Neuronal stem cell (in vitro differentiated cells): ENCODE data around the gene ATP6V0A1.
A peak's percentile ranks its signal among the peaks of the same experiment; 100 is the strongest.

ENCODE experiments used
- DNase-seq: peaks from one replicate; pipeline ENCODE4 v3.0.0-alpha.2; 2013; ENCODE audit warnings: low spot score
- H2AFZ ChIP-seq: one replicate; pipeline ENCODE4 v1.6.1; 2013; ENCODE audit warnings: mild to moderate bottlenecking, low read length, inconsistent platforms
- H2AK5ac ChIP-seq: 2 replicates; pipeline ENCODE4 v1.6.1; 2013; ENCODE audit warnings: low read depth, mild to moderate bottlenecking, inconsistent platforms, low read length, moderate library complexity, mixed read lengths
- H2BK120ac ChIP-seq: 2 replicates; pipeline ENCODE4 v1.6.1; 2013; ENCODE audit warnings: low read depth, mild to moderate bottlenecking, inconsistent platforms, low read length, moderate library complexity, mixed read lengths
- H2BK12ac ChIP-seq: one replicate; pipeline ENCODE4 v1.6.1; 2013; ENCODE audit warnings: low read length, inconsistent platforms
- H2BK15ac ChIP-seq: 2 replicates; pipeline ENCODE4 v1.6.1; 2013; ENCODE audit warnings: mild to moderate bottlenecking, low read length, inconsistent platforms, mixed read lengths
- H2BK5ac ChIP-seq: one replicate; pipeline ENCODE4 v1.6.1; 2013; ENCODE audit warnings: inconsistent platforms, mild to moderate bottlenecking, low read length, moderate library complexity
- H3K14ac ChIP-seq: one replicate; pipeline ENCODE4 v1.6.1; 2013; ENCODE audit warnings: low read length, inconsistent platforms
- H3K18ac ChIP-seq: 2 replicates; pipeline ENCODE4 v1.6.1; 2013; ENCODE audit warnings: low read length, inconsistent platforms
- H3K23ac ChIP-seq: 2 replicates; pipeline ENCODE4 v1.6.1; 2013; ENCODE audit warnings: low read depth, mild to moderate bottlenecking, mixed read lengths, low read length, inconsistent platforms; ENCODE audit not compliant: poor library complexity
- H3K27ac ChIP-seq: replicated peaks from 3 replicates; pipeline ENCODE4 v1.5.1; 2013; ENCODE audit warnings: low read length, inconsistent platforms
- H3K27me3 ChIP-seq, 3 experiments: 2 replicates each; pipeline ENCODE4 v1.6.1; 2013; ENCODE audit warnings: low read length in 3 of 3, mild to moderate bottlenecking in 2 of 3, inconsistent platforms in 1 of 3, low read depth in 1 of 3, mixed read lengths in 1 of 3, moderate library complexity in 1 of 3; ENCODE audit not compliant: control insufficient read depth in 3 of 3, insufficient read depth in 3 of 3
- H3K36me3 ChIP-seq, 2 donors: replicated peaks in 1 of 2; 2 replicates each; pipeline ENCODE4 v1.6.1; 2013; ENCODE audit warnings: low read length in 2 of 2; ENCODE audit not compliant: control insufficient read depth in 2 of 2, insufficient read depth in 2 of 2
- H3K4ac ChIP-seq: 2 replicates; pipeline ENCODE4 v1.6.1; 2013; ENCODE audit warnings: inconsistent platforms, mild to moderate bottlenecking, low read length, moderate library complexity
- H3K4me1 ChIP-seq, 2 donors: 1 replicate in 1 of 2; 2 replicates in 1 of 2; pipeline ENCODE4 v1.6.1; 2013; ENCODE audit warnings: low read length in 2 of 2, low read depth in 1 of 2; ENCODE audit not compliant: control insufficient read depth in 2 of 2, insufficient read depth in 1 of 2
- H3K4me2 ChIP-seq: one replicate; pipeline ENCODE4 v1.6.1; 2013; ENCODE audit warnings: mild to moderate bottlenecking, low read length, inconsistent platforms; ENCODE audit not compliant: insufficient read depth, poor library complexity, severe bottlenecking
- H3K4me3 ChIP-seq, 2 donors: 2 replicates each; pipeline ENCODE4 v1.5.1; 2013; ENCODE audit warnings: low read length in 2 of 2, mild to moderate bottlenecking in 2 of 2, inconsistent platforms in 1 of 2, moderate library complexity in 1 of 2
- H3K79me1 ChIP-seq: one replicate; pipeline ENCODE4 v1.6.1; 2013; ENCODE audit warnings: low read depth, mild to moderate bottlenecking, inconsistent platforms, low read length, moderate library complexity
- H3K9ac ChIP-seq: one replicate; pipeline ENCODE4 v1.6.1; 2013; ENCODE audit warnings: mild to moderate bottlenecking, low read depth, low read length, inconsistent platforms; ENCODE audit not compliant: poor library complexity
- H3K9me3 ChIP-seq, 2 donors: replicated peaks in 1 of 2; 2 replicates each; pipeline versions ENCODE3 to v1.6.1; 2013; ENCODE audit warnings: low read length in 2 of 2, mild to moderate bottlenecking in 2 of 2, inconsistent platforms in 1 of 2, low read depth in 1 of 2, mixed read lengths in 1 of 2, moderate library complexity in 1 of 2; ENCODE audit not compliant: control insufficient read depth in 2 of 2, insufficient read depth in 1 of 2
- H4K8ac ChIP-seq: one replicate; pipeline ENCODE4 v1.6.1; 2013; ENCODE audit warnings: low read depth, mild to moderate bottlenecking, inconsistent platforms, low read length, moderate library complexity
- H4K91ac ChIP-seq: one replicate; pipeline ENCODE4 v1.6.1; 2013; ENCODE audit warnings: low read length, low read depth, mild to moderate bottlenecking, inconsistent platforms; ENCODE audit not compliant: poor library complexity
- WGBS, 2 donors: extraction: QIAGEN DNeasy Blood & Tissue Kit; methylation state at CpG; one replicate each; pipeline ENCODE4 v1.1.7; 2013; ENCODE audit warnings: missing lambda C conversion rate in 2 of 2, mixed read lengths in 1 of 2; ENCODE audit not compliant: insufficient read length in 2 of 2, insufficient replicate concordance in 1 of 2; ENCODE audit errors: extremely low coverage in 2 of 2; 5-methylcytosine and 5-hydroxymethylcytosine counted together

ATP6V0A1 gene

GRCh38 chr17:42422958-42423712 is 35.5 kb upstream of the ATP6V0A1 start, which contains the start of gene CAVIN1:
Gene CAVIN1, minus strand, starts transcription at chr17:42423256. Its CDS starts 159 bp downstream, at chr17:42423097.
- Histone ChIP-seq H3K27me3 (peaks cover 14 to 53% (median 25%) of the 10 kb centered on the region in 3 experiments), H3K9ac (peak within 1 kb of the TSS; percentile 95), H3K27ac (peak within 1 kb of the TSS; percentile 41), H2BK120ac (peak within 1 kb of the TSS; percentile 28), H3K36me3 (no peaks in the 10 kb centered on the region), H3K4me1 (peaks cover 7 to 15% of the 10 kb centered on the region in 2 donors), H2BK15ac (peak within 1 kb of the TSS; percentile 19), H3K14ac (peak within 1 kb of the TSS; percentile 22), H4K8ac (no peak within 1 kb of the TSS), H3K23ac (peak within 1 kb of the TSS; percentile 70), H2AFZ (peak within 1 kb of the TSS; percentile 96), H3K18ac (peak within 1 kb of the TSS; percentile 88), H3K9me3 (no peaks in the 10 kb centered on the region), H3K4me2 (peak within 1 kb of the TSS; percentile 93), H2BK5ac (peak within 1 kb of the TSS; percentile 66), H3K79me1 (no peaks in the 10 kb centered on the region), H4K91ac (no peak within 1 kb of the TSS), H3K4me3 (peak within 1 kb of the TSS; percentile 46 to 91), H2BK12ac (peak within 1 kb of the TSS; percentile 47), H3K4ac (no peak within 1 kb of the TSS), H2AK5ac (peak within 1 kb of the TSS; percentile 75)
- DNase-seq: peak; percentile 93
- WGBS, 2 donors: no CpG with 5 or more reads among the region's 58 CpGs

DNA sequence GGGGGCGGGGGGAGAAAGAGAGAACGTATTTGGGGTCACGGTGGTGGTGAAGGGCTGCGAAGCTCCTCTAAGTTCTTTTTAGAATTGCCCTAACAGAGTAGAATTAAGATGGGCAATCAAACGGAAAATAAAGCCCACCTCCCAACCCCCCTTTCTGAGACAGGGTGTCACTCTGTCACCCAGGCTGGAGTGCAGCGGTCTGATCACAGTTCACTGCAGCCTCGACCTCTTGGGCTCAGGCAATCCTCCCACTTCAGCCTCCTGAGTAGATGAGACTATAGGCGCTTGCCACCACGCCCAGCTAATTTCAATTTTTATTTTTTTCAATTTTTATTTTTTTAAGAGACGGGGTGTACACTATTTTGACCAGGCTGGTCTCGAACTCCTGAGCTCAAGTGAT is 34.9 kb upstream of the ATP6V0A1 start:
- no peak overlapping the region for H2BK12ac ChIP-seq
- no peak overlapping the region for H2BK15ac ChIP-seq
- WGBS, 2 donors: no CpG with 5 or more reads among the region's 11 CpGs
- H3K4me2 ChIP-seq: peak overlapping the region; percentile 93
- H3K9ac ChIP-seq: no peak overlapping the region
- H3K23ac ChIP-seq: no peak overlapping the region
- H3K18ac ChIP-seq: no peak overlapping the region
- no peak overlapping the region for H2BK5ac ChIP-seq
- H2BK120ac ChIP-seq: no peak overlapping the region
- H3K14ac ChIP-seq: no peak overlapping the region
- H2AFZ ChIP-seq: peak overlapping the region; percentile 96
- peak overlapping the region; percentile 41 for H3K27ac ChIP-seq
- peaks cover 14 to 53% (median 25%) of the 10 kb centered on the region in 3 experiments for H3K27me3 ChIP-seq
- no peaks in the 10 kb centered on the region for H3K36me3 ChIP-seq
- H4K8ac ChIP-seq: no peak overlapping the region
- peaks cover 10 to 20% of the 10 kb centered on the region in 2 donors for H3K4me1 ChIP-seq
- H2AK5ac ChIP-seq: no peak overlapping the region
- H3K9me3 ChIP-seq: no peaks in the 10 kb centered on the region
- DNase-seq: no peak
- no peak overlapping the region for H3K4me3 ChIP-seq
- no peaks in the 10 kb centered on the region for H3K79me1 ChIP-seq
- H4K91ac ChIP-seq: no peak overlapping the region
- H3K4ac ChIP-seq: no peak overlapping the region

- H3K27me3 ChIP-seq: peaks cover 14 to 50% (median 25%) of the 10 kb centered on the region in 3 experiments
- no peak overlapping the region for H2BK5ac ChIP-seq
- no peaks in the 10 kb centered on the region for H3K36me3 ChIP-seq
- H3K23ac ChIP-seq: no peak overlapping the region
- H3K4ac ChIP-seq: no peak overlapping the region
- H3K18ac ChIP-seq: peak overlapping the region; percentile 11
- H3K14ac ChIP-seq: no peak overlapping the region
- H2BK12ac ChIP-seq: peak overlapping the region; percentile 60
- no peak overlapping the region for H4K8ac ChIP-seq
- no CpG with 5 or more reads among the region's 4 CpGs for WGBS, 2 donors
- H2AFZ ChIP-seq: no peak overlapping the region
- no peaks in the 10 kb centered on the region for H3K79me1 ChIP-seq
- no peak overlapping the region for H3K9ac ChIP-seq
- H2AK5ac ChIP-seq: no peak overlapping the region
- H2BK15ac ChIP-seq: peak overlapping the region; percentile 2
- no peak for DNase-seq
- H3K4me2 ChIP-seq: no peak overlapping the region
- H3K9me3 ChIP-seq: no peaks in the 10 kb centered on the region
- no peak overlapping the region for H2BK120ac ChIP-seq
- H4K91ac ChIP-seq: no peak overlapping the region
- H3K4me1 ChIP-seq: peaks cover 8 to 23% of the 10 kb centered on the region in 2 donors
- no peak overlapping the region for H3K27ac ChIP-seq
- H3K4me3 ChIP-seq: no peak overlapping the region
These were observed 33.6 kb upstream of the ATP6V0A1 start for GRCh38 chr17:42424991-42425610.
